OCI-M2 (cell line): ENCODE results near the gene FGF19.

ENCODE experiments used
- DNase-seq: peaks from one replicate; lab custom pipeline; 2025; ENCODE audit not compliant: unreplicated experiment; lab: John Stamatoyannopoulos, UW

FGF19 gene

GRCh38 chr11:69718912-69719311 lies 15.1 kb upstream of the FGF19 start:
- DNase-seq, result no peak

- DNase-seq, result no peak
Measured at GRCh38 chr11:69718147-69718546, 14.3 kb upstream of the FGF19 start.

GRCh38 chr11:69716891-69717747 lies 13.3 kb upstream of the FGF19 start:
- no peak for DNase-seq

GRCh38 chr11:69716099-69716498 lies 12.3 kb upstream of the FGF19 start:
- DNase-seq, result no peak

- DNase-seq, result no peak
Measured at GRCh38 chr11:69715446-69715845, 11.6 kb upstream of the FGF19 start.

GRCh38 chr11:69711822-69712801 lies 8.3 kb upstream of the FGF19 start:
- no peak for DNase-seq

- DNase-seq, result no peak
Measured at GRCh38 chr11:69708736-69709401, 5.0 kb upstream of the FGF19 start.

- DNase-seq, result no peak
Measured at GRCh38 chr11:69707176-69707575, 3.4 kb upstream of the FGF19 start.

- DNase-seq, result no peak
Measured at GRCh38 chr11:69705901-69706787, 2.3 kb upstream of the FGF19 start.

- no peak for DNase-seq
Measured at GRCh38 chr11:69705351-69705811, 1.6 kb upstream of the FGF19 start.

- DNase-seq, result no peak
Measured at GRCh38 chr11:69704508-69705253, 859 bp upstream of the FGF19 start.

- DNase-seq, result no peak
Measured at GRCh38 chr11:69703453-69703767, 412 bp downstream of the FGF19 start.

- no peak for DNase-seq
Measured at GRCh38 chr11:69702769-69703452, 911 bp downstream of the FGF19 start.

- no peak for DNase-seq
Measured at GRCh38 chr11:69702239-69702691, 1.6 kb downstream of the FGF19 start.

- DNase-seq, result no peak
Measured at GRCh38 chr11:69700278-69701140, 3.3 kb downstream of the FGF19 start.

- no peak for DNase-seq
Measured at GRCh38 chr11:69699213-69699612, 4.6 kb downstream of the FGF19 start.

GRCh38 chr11:69698362-69698761 lies 5.5 kb downstream of the FGF19 start:
- no peak for DNase-seq

- no peak for DNase-seq
Measured at GRCh38 chr11:69697861-69698260, 6.0 kb downstream of the FGF19 start.
